Mammary epithelial cell (primary cell): ENCODE data around the gene TDG.

Source experiments
- EZH2 ChIP-seq: IDR thresholded peaks from 2 replicates; pipeline ENCODE4 v1.6.1; 2012; ENCODE audit warnings: low read length, inconsistent platforms, borderline replicate concordance
- TF ChIP-seq, protein P1 (sequence below), 2 donors: IDR thresholded peaks in 1 of 2; conservative IDR thresholded peaks in 1 of 2; 2 replicates each; pipeline ENCODE4 v1.5.1; 2011 to 2012; ENCODE audit warnings: inconsistent platforms in 2 of 2, low read length in 2 of 2, mild to moderate bottlenecking in 2 of 2, control low read depth in 1 of 2, low read depth in 1 of 2; ENCODE audit not compliant: insufficient read depth in 1 of 2; ENCODE audit errors: extremely low read depth in 1 of 2

- TF ChIP-seq, protein P1, sequence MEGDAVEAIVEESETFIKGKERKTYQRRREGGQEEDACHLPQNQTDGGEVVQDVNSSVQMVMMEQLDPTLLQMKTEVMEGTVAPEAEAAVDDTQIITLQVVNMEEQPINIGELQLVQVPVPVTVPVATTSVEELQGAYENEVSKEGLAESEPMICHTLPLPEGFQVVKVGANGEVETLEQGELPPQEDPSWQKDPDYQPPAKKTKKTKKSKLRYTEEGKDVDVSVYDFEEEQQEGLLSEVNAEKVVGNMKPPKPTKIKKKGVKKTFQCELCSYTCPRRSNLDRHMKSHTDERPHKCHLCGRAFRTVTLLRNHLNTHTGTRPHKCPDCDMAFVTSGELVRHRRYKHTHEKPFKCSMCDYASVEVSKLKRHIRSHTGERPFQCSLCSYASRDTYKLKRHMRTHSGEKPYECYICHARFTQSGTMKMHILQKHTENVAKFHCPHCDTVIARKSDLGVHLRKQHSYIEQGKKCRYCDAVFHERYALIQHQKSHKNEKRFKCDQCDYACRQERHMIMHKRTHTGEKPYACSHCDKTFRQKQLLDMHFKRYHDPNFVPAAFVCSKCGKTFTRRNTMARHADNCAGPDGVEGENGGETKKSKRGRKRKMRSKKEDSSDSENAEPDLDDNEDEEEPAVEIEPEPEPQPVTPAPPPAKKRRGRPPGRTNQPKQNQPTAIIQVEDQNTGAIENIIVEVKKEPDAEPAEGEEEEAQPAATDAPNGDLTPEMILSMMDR (conservative IDR thresholded peaks at IDR 0.05 in 1 of 2, IDR thresholded peaks at IDR 0.05 in 1 of 2; ENCODE audit: extremely low read depth in 1 of 2, insufficient read depth in 1 of 2, low read depth in 1 of 2, low read length in 2 of 2): no peak
- no peak for TF ChIP-seq EZH2
Measured at GRCh38 chr12:103964805-103965204, 867 bp upstream of the TDG start.
